Stimulated activated CD8-positive, alpha-beta memory T cell treated with anti-CD3 and anti-CD28 coated beads, Interleukin-4, amount 100 ng/mL, for 4 hours (primary cell): ENCODE results near the gene PEMT.
"Not testable (repeated sequence)": the region's sequence is repeated elsewhere in the genome, so short reads cannot be mapped to it uniquely, and the experiment has no call there.

Experiments used
- DNase-seq, 2 donors: peaks; one replicate each; pipeline ENCODE4 v3.0.0-alpha.2; 2020; ENCODE audit warnings: low read depth in 2 of 2, low spot score in 1 of 2

The PEMT gene

DNA sequence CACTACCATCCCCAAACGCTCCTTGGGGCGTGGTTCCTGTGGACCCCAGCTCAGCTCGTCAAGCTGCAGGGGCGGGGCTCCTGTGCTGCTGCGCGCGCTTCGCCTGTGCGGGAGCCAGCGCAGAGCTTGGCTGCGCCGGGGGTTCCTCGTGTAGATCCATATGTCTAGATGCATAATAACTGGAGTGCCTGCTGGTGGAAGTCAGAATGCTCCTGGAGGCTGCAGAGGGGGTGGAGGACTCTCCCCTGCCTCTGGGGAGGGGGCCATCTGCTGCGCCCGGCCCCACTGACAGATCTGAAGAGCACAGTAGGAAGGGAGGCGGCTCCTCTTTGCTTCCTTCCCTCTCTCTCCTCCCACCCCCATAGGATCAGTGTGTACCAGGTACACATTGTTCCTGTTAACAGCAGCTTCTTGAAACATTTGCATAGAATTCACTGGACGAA, 99.9 kb downstream of the PEMT start:
- DNase-seq: no peak

- no peak for DNase-seq
Measured at GRCh38 chr17:17491031-17491471, 100.5 kb downstream of the PEMT start.

GRCh38 chr17:17487998-17488397, 103.5 kb downstream of the PEMT start:
- no peak for DNase-seq

GRCh38 chr17:17486416-17486815, 105.1 kb downstream of the PEMT start:
- DNase-seq: not testable (repeated sequence)

- DNase-seq: no peak
Measured at GRCh38 chr17:17485420-17485819, 106.1 kb downstream of the PEMT start.

DNA sequence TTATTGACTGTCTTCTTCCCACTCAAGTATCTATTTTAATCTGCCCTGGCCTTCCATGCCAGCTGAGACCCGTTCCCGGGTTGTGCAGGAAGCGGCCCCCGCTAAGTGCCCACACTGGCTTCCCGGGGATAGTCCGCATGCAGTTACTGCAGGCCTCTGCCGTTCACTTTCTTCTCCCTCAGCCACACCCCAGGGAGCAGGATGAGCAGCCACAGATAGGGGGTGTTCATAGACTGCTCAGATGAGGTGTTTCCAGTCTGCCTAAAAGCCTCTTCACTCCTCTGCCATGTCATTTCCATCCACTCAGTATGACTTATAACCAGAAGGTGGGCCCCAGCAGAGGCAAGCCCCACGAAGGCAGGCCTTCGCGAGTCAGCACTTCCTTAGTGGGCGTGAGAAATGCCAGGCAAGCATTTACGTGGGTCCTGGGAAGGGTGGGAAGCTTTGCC, 107.0 kb downstream of the PEMT start:
- no peak for DNase-seq

- no peak for DNase-seq
Measured at GRCh38 chr17:17481860-17482259, 109.6 kb downstream of the PEMT start.

- no peak for DNase-seq
Measured at GRCh38 chr17:17480593-17481148, 110.8 kb downstream of the PEMT start.

- no peak for DNase-seq
Measured at GRCh38 chr17:17479209-17479608, 112.3 kb downstream of the PEMT start.

- DNase-seq: peak; percentile 89 to 92
Measured at GRCh38 chr17:17476865-17477467, 114.5 kb downstream of the PEMT start, which contains the start of gene MED9. Gene MED9, plus strand, starts transcription at chr17:17477000. Its CDS starts 42 bp downstream, at chr17:17477042.

GRCh38 chr17:17474341-17474740, 117.2 kb downstream of the PEMT start:
- DNase-seq: no peak

GRCh38 chr17:17472333-17472920, 119.1 kb downstream of the PEMT start:
- DNase-seq: no peak

DNA sequence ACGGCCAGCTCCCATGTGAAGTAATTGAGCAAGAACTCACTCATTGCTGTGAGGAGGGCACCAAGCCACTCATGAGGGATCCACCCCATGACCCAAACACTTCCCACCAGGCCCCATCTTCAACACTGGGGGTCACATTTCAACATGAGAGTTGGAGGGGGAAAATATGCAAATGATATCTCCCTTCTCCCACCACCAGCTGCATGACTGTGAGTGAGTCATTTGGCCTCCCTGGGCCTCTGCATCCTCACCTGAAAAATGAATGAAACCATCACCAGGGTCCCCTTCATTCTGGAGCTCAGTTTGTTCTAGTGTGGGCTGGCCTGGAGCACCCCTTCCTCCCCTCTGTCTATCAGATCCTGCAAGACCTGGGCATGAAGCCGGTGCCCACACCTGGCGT, 121.5 kb downstream of the PEMT start:
- no peak for DNase-seq

DNA sequence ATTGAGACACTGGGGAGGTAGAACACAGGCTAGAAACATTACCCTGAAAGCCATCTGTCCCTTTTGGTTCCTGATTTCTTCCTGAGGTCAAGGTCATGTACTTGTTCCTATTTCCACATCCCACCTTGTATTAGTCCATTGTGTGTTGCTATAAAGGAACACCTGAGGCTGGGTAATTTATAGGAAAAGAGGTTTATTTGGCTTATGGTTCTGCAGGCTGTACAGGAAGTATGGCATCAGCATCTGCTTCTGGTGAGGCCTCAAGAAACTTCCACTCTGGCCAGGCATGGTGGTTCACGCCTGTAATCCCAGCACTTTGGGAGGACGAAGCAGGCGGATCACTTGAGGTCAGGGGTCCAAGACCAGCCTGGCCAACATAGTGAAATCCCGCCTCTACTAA, 122.2 kb downstream of the PEMT start:
- DNase-seq: no peak

DNA sequence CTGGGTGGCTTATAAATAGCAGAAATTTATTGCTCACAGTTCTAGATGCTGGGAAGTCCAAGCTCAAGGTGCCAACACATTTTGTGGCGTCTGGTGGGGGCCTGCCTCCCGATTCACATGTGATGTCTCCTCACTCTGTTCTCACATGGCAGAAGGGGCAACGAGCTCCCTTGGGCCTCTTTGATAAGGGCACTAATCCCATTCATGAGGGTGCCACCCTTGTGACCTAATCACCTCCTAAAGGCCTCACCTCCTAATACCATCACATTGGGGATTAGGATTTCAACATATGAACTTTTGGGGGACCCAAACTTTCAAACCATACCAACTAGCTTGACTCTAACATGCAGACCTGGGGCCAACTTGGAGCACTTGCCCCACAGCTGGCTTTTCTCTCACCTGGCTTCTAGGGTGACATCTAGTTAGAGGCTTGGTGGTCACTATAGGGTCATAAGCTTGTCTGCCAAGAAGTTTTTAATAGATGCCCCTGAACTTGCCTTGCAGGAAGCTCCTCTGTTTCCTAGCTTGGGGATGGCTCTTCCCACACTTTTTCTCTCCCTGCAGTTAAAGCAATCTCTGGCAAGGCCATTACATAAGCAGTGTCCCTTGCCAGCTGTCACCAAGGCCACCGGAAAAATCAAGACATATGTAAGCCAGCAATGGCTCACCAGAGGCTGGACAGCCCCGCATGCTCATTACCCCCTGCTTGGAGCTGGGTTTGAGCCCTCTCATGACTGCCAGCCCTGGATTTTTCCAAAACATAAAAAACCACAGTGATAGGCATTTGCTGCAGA, 123.1 kb downstream of the PEMT start:
- DNase-seq: no peak

- DNase-seq: no peak
Measured at GRCh38 chr17:17467720-17468119, 123.8 kb downstream of the PEMT start.

- DNase-seq: no peak
Measured at GRCh38 chr17:17467016-17467415, 124.5 kb downstream of the PEMT start.

DNA sequence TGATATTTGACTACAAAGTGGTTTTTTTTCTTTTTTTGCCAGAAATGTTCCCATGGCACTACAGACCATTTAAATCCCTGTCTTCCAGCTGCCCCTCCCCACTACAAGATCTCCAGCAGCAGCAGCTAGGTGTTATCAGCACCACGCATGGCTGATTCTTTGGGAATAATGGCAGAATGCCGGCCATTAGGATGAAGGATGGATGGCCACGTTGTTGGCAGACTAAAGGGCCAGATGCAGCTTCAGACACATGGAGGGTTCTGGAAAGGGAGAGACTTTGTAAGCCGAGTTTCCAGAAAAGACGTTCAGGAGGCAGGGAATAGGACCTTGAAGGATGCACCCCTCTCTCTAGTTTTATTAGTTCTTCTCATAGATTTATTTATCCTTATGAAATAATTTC, 125.0 kb downstream of the PEMT start:
- no peak for DNase-seq

GRCh38 chr17:17465878-17466277, 125.6 kb downstream of the PEMT start:
- DNase-seq: not testable (repeated sequence)

GRCh38 chr17:17463821-17464220, 127.7 kb downstream of the PEMT start:
- DNase-seq: no peak

- no peak for DNase-seq
Measured at GRCh38 chr17:17462048-17462824, 129.3 kb downstream of the PEMT start.
